Vagina (tissue), 2 donors: ENCODE data around the gene YWHAG.

Experiments
- CTCF ChIP-seq, 3 experiments: fragments of 450-650 bp in 2 of 3; fragments of 200-600 bp in 1 of 3; sonication (generic) in 1 of 3; IDR thresholded peaks; one replicate each; pipeline ENCODE4 v1.5.1; 2017 to 2019; ENCODE audit warnings: antibody characterized with exemption in 3 of 3, mild to moderate bottlenecking in 2 of 3, moderate library complexity in 2 of 3
- POLR2AphosphoS5 ChIP-seq, 2 donors: sonication (generic); formaldehyde crosslinking; IDR thresholded peaks; one replicate each; pipeline ENCODE4 v1.9.0; 2017; ENCODE audit warnings: antibody characterized with exemption in 2 of 2, mild to moderate bottlenecking in 2 of 2, low read depth in 1 of 2; ENCODE audit not compliant: insufficient read depth in 1 of 2

DNA sequence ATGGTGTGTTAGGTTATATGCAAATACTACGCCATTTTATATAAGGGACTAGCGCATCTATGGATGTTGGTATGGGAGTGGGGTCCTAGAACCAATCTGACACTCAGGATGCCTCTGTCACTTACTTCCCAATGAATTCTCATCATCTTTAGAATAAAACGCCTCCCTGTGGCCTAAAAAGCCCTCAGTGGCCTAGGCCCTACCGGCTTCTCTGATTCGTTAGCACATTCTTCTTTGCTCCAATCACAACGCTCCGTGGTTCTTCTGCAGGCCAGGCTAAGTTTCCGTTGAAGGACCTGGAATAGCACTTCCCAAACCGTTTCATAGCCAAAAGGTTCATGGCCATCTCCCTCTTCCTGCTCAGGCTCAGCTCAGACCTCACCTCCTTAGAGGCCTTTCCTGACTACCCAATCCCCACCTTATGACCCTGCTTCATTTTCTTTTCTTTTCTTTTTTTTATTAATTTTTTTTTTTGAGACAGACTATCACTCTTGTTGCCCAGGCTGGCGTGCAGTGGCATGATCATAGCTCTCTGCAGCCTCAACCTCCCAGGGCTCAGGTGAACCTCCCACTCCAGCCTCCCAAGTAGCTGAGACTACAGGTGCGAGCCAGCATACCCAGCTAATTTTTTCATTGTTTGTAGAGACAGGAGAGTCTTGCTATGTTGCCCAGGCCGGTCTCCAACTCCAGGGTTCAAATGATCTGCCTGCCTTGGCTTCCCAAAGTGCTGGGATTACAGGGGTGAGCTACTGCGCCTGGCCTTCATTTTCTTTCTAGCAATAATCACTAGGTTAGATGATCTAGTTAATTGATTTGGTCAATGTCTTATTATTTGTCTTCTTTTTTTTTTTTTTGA lies 24.5 kb upstream of the YWHAG start:
- TF ChIP-seq CTCF (IDR thresholded peaks at IDR 0.05) (no peak), POLR2AphosphoS5 (IDR thresholded peaks at IDR 0.05; ENCODE audit: insufficient read depth in 1 of 2, low read depth in 1 of 2) (no peak)
